Stomach (tissue), 9 donors: ENCODE measurements around the gene RYR3. TPM values are rescaled to one million over a fixed set of nuclear protein-coding genes. Genes with fewer than 3 reads are reported as not detected.

Source experiments
- DNase-seq, 2 donors: peaks; one replicate each; pipeline versions ENCODE4 v3.0.0 to v3.0.0-alpha.2; 2013 to 2019
- H3K27ac ChIP-seq, 5 donors: fragments of 200-600 bp in 4 of 5; sonication (generic) in 4 of 5; one replicate each; pipeline ENCODE4 v1.5.1; 2013 to 2019; ENCODE audit warnings: mild to moderate bottlenecking in 1 of 5, moderate library complexity in 1 of 5
- H3K27me3 ChIP-seq, 3 donors: fragments of 200-600 bp; sonication (generic); one replicate each; pipeline ENCODE4 v1.5.1; 2017 to 2019; ENCODE audit warnings: mixed run types in 1 of 3
- H3K36me3 ChIP-seq, 4 donors: fragments of 200-600 bp; sonication (generic); 1 replicate in 3 of 4; 2 replicates in 1 of 4; pipeline ENCODE4 v1.5.1; 2016 to 2019
- H3K4me1 ChIP-seq, 4 donors: fragments of 200-600 bp; sonication (generic); one replicate each; pipeline ENCODE4 v1.5.1; 2016 to 2019
- H3K4me3 ChIP-seq, 4 donors: fragments of 200-600 bp; sonication (generic) in 3 of 4; one replicate each; pipeline ENCODE4 v1.5.1; 2016 to 2019; ENCODE audit warnings: mild to moderate bottlenecking in 1 of 4
- H3K9me3 ChIP-seq, 4 donors: fragments of 200-600 bp; sonication (generic); one replicate each; pipeline ENCODE4 v1.5.1; 2016 to 2019
- CTCF ChIP-seq, 7 experiments: fragments of 450-650 bp in 4 of 7; fragments of 200-600 bp in 3 of 7; sonication (generic) in 3 of 7; IDR thresholded peaks; one replicate each; pipeline ENCODE4 v1.5.1; 2016 to 2019; ENCODE audit warnings: antibody characterized with exemption in 7 of 7, control low read depth in 2 of 7, mild to moderate bottlenecking in 1 of 7
- EP300 ChIP-seq: sonication (generic); formaldehyde crosslinking; IDR thresholded peaks from one replicate; pipeline ENCODE4 v1.6.1; 2017; ENCODE audit warnings: antibody characterized with exemption
- POLR2A ChIP-seq, 4 donors: fragments of 450-650 bp; IDR thresholded peaks; one replicate each; pipeline ENCODE4 v1.6.1; 2016; ENCODE audit warnings: antibody characterized with exemption in 4 of 4, control low read depth in 2 of 4, mild to moderate bottlenecking in 1 of 4, moderate library complexity in 1 of 4
- POLR2AphosphoS5 ChIP-seq, 3 donors: sonication (generic); formaldehyde crosslinking; IDR thresholded peaks; one replicate each; pipeline ENCODE4 v1.6.1; 2016; ENCODE audit warnings: antibody characterized with exemption in 3 of 3
- WGBS, 5 donors: extraction: QIAGEN DNeasy Blood & Tissue Kit in 3 of 5; methylation state at CpG; one replicate each; pipeline versions ENCODE4 v1.1.5 to v1.1.7; 2013 to 2018; 5-methylcytosine and 5-hydroxymethylcytosine counted together
- intact Hi-C: fragments of 100-400 bp; cut with DNase I; formaldehyde crosslinking; loops from one replicate; pipeline ENCODE4 v1.15.1; 2023; ENCODE audit warnings: low total_unique reads
- polyA plus RNA-seq, 3 donors: library from polyadenylated mRNA; stranded (reverse); fragments of 200-250 nt; gene quantifications; one replicate each; pipeline ENCODE4 v1.2.3, GENCODE V29; 2013
- total RNA-seq, 5 donors: library from RNA; depleted of rRNA; stranded (reverse); fragments of >200 nt; gene quantifications; one replicate each; pipeline versions ENCODE4 v1.1.0 to v1.2.3, GENCODE V29; 2014 to 2016
- donor health status: healthy with polysubstance abuse.
- donor health status: Bipolar disorder and iron deficiency.
- donor health status: healthy.

RYR3 gene
- total and polyA plus RNA-seq, 8 donors, result 0.12 to 36.2 (median 4.0) TPM

GRCh38 chr15:33451385-33451784 lies 140.6 kb downstream of the RYR3 start:
- DNase-seq, result no peak
- 75 to 87% (median 83%) methylated on average over 4 of the region's 4 CpGs for WGBS, 5 donors
- TF ChIP-seq POLR2A (IDR thresholded peaks at IDR 0.05) (no peak), EP300 (no peak), POLR2AphosphoS5 (IDR thresholded peaks at IDR 0.05) (no peak), CTCF (IDR thresholded peaks at IDR 0.05) (no peak)
- H3K9me3 ChIP-seq, result no peaks in the 10 kb centered on the region
- H3K27me3 ChIP-seq, result peaks cover 0 to 4% (median 0%) of the 10 kb centered on the region in 3 donors
- H3K4me3 ChIP-seq, result no peak overlapping the region
- intact Hi-C loops, result no loop called here
- H3K36me3 ChIP-seq, result no peaks in the 10 kb centered on the region
- no peak overlapping the region for H3K27ac ChIP-seq
- no peaks in the 10 kb centered on the region for H3K4me1 ChIP-seq

DNA sequence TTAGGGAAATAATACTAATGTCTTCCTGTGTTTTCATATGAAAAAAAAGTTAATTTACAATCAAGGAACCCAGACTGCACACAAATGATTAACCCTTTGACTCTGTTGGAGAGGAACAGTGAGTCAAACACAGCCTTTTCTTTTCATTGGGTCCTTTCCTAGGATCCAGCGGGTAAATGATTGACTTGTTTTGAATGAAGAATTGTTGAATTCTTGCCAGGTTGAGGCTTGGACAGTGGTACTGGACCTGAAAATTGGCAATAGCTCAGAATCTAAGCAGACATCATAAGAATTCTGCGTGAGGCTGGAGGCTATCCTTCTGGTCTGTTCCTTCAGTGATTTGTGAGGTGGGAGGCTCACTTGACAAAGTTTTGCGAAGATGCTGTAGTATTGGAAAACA lies 143.0 kb downstream of the RYR3 start:
- H3K27me3 ChIP-seq, result peaks cover 0 to 4% (median 0%) of the 10 kb centered on the region in 3 donors
- H3K36me3 ChIP-seq, result no peaks in the 10 kb centered on the region
- H3K4me1 ChIP-seq, result no peaks in the 10 kb centered on the region
- no peak for TF ChIP-seq EP300
- no peak for TF ChIP-seq CTCF (IDR thresholded peaks at IDR 0.05)
- no peak for TF ChIP-seq POLR2AphosphoS5 (IDR thresholded peaks at IDR 0.05)
- TF ChIP-seq POLR2A (IDR thresholded peaks at IDR 0.05), result no peak
- no peak overlapping the region for H3K27ac ChIP-seq
- H3K9me3 ChIP-seq, result no peaks in the 10 kb centered on the region
- DNase-seq, result no peak
- intact Hi-C loops, result no loop called here
- H3K4me3 ChIP-seq, result no peak overlapping the region
- WGBS, 5 donors, result 72 to 85% (median 75%) methylated on average over 3 of the region's 3 CpGs

DNA sequence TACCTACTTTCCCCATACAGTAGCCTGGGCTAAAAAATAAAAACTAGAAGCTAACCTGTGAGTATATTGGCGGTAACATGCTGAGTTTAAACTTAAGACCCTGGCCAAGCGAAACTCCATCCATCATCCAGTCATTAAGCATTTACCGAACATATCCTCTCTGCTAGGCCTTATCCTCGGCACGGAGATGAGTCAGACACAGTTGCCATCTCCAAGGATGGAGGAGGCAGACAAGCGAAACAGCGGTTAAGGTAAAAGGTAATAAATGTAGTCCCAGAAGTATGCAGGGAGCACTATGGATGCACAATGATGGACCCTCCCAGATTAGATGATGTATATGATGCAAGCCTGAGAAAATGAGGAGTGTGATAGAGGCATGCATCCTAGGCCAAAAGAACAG lies 143.6 kb downstream of the RYR3 start:
- Histone ChIP-seq H3K4me3 (no peak overlapping the region), H3K36me3 (no peaks in the 10 kb centered on the region), H3K9me3 (no peaks in the 10 kb centered on the region), H3K27me3 (peaks cover 0 to under 1% (median 0%) of the 10 kb centered on the region in 3 donors), H3K4me1 (no peaks in the 10 kb centered on the region), H3K27ac (no peak overlapping the region)
- WGBS, 5 donors, result 80 to 94% (median 88%) methylated on average over 7 of the region's 7 CpGs
- intact Hi-C loops, result no loop called here
- TF ChIP-seq POLR2A (IDR thresholded peaks at IDR 0.05) (no peak), POLR2AphosphoS5 (IDR thresholded peaks at IDR 0.05) (no peak), EP300 (no peak), CTCF (IDR thresholded peaks at IDR 0.05) (no peak)
- DNase-seq, result no peak

DNA sequence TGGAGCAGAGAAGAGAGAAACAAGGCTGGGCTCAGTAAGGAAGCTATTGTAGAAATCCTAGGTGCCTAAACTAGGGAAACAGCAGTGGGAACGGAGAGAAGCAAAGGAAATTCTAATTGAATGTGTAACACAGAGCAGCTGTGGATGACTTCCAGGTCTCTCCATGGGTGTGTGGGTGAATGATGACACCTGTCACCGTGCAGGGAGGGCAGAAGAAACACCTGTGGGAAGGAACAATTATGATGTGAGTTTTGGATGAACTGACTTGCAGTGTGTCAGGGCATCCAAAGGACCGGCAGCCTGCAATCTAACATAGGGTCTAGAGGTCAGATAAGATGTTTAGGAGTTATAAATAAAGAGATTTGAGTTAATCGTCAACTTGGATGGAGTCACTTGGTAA lies 144.2 kb downstream of the RYR3 start:
- Histone ChIP-seq H3K4me3 (no peak overlapping the region), H3K9me3 (no peaks in the 10 kb centered on the region), H3K27ac (no peak overlapping the region), H3K4me1 (no peaks in the 10 kb centered on the region), H3K27me3 (no peaks in the 10 kb centered on the region), H3K36me3 (no peaks in the 10 kb centered on the region)
- no peak for TF ChIP-seq POLR2A (IDR thresholded peaks at IDR 0.05)
- no peak for TF ChIP-seq POLR2AphosphoS5 (IDR thresholded peaks at IDR 0.05)
- no peak for TF ChIP-seq CTCF (IDR thresholded peaks at IDR 0.05)
- no peak for TF ChIP-seq EP300
- intact Hi-C loops, result no loop called here
- DNase-seq, result no peak
- 37 to 46% (median 37%) methylated on average over 4 of the region's 4 CpGs for WGBS, 5 donors
